Neural cell (in vitro differentiated cells): ENCODE data around the gene PDE2A. TPM values are rescaled to one million over a fixed set of nuclear protein-coding genes. Genes with fewer than 3 reads are reported as not detected.

Experiments
- H2AFZ ChIP-seq: fragments of 200-600, 300-800 bp; sonication (generic), shearing (Covaris generic); 2 replicates; pipeline ENCODE4 v1.6.0; 2014; ENCODE audit warnings: low read depth, mild to moderate bottlenecking, antibody characterized with exemption, low read length, moderate library complexity
- H3F3A ChIP-seq: fragments of 200-600 bp; shearing (Covaris generic); 2 replicates; pipeline ENCODE4 v1.6.1; 2016; ENCODE audit warnings: mild to moderate bottlenecking, moderate library complexity, mixed read lengths, antibody characterized with exemption, low read length; ENCODE audit not compliant: insufficient read depth, poor library complexity, severe bottlenecking
- H3K27ac ChIP-seq: fragments of 200-600, 300-800 bp; sonication (generic), shearing (Covaris generic); 2 replicates; pipeline ENCODE4 v1.5.1; 2014; ENCODE audit warnings: mild to moderate bottlenecking, low read length, moderate library complexity
- H3K27me3 ChIP-seq: fragments of 300-800, 200-600 bp; sonication (generic), shearing (Covaris generic); 2 replicates; pipeline ENCODE4 v1.6.0; 2014; ENCODE audit warnings: mild to moderate bottlenecking, low read depth, low read length, moderate library complexity; ENCODE audit not compliant: insufficient read depth
- H3K36me3 ChIP-seq: fragments of 300-800, 200-600 bp; sonication (generic), shearing (Covaris generic); 2 replicates; pipeline ENCODE4 v1.5.1; 2014; ENCODE audit warnings: mild to moderate bottlenecking, antibody characterized with exemption, low read length, moderate library complexity; ENCODE audit not compliant: insufficient read depth
- H3K4me2 ChIP-seq: fragments of 300-800, 200-600 bp; sonication (generic), shearing (Covaris generic); 2 replicates; pipeline ENCODE4 v1.6.0; 2014; ENCODE audit warnings: mild to moderate bottlenecking, low read length
- H3K4me3 ChIP-seq: fragments of 300-800, 200-600 bp; sonication (generic), shearing (Covaris generic); 2 replicates; pipeline ENCODE4 v1.5.1; 2014; ENCODE audit warnings: mild to moderate bottlenecking, low read length, moderate library complexity
- H3K79me2 ChIP-seq: fragments of 200-600 bp; shearing (Covaris generic); replicated peaks from 2 replicates; pipeline ENCODE4 v1.6.0; 2014; ENCODE audit warnings: mild to moderate bottlenecking, low read length, moderate library complexity; ENCODE audit not compliant: insufficient read depth
- H3K9ac ChIP-seq: fragments of 300-800, 200-600 bp; sonication (generic), shearing (Covaris generic); 2 replicates; pipeline ENCODE4 v1.6.1; 2016; ENCODE audit warnings: mild to moderate bottlenecking, low read length, mixed read lengths
- H3K9me2 ChIP-seq: fragments of 200-600 bp; shearing (Covaris generic); 2 replicates; pipeline ENCODE4 v1.6.1; 2016; ENCODE audit warnings: mild to moderate bottlenecking, low read length, mixed read lengths; ENCODE audit not compliant: insufficient read depth
- H3K9me3 ChIP-seq: fragments of 200-600, 300-800 bp; sonication (generic), shearing (Covaris generic); 2 replicates; pipeline ENCODE4 v1.6.1; 2016; ENCODE audit warnings: mild to moderate bottlenecking, mixed run types, low read length, moderate library complexity, mixed read lengths
- H4K20me1 ChIP-seq: fragments of 200-600 bp; shearing (Covaris generic); 2 replicates; pipeline ENCODE4 v1.6.1; 2016; ENCODE audit warnings: mild to moderate bottlenecking, mixed run types; ENCODE audit not compliant: insufficient read depth
- EP300 ChIP-seq: fragments of 450-650 bp; conservative IDR thresholded peaks from 2 replicates; pipeline ENCODE4 v1.6.1; 2014; ENCODE audit warnings: antibody characterized with exemption, mild to moderate bottlenecking, moderate library complexity; ENCODE audit not compliant: poor library complexity, severe bottlenecking
- EZH2 ChIP-seq: fragments of 200-600, 300-800 bp; shearing (Covaris generic), sonication (generic); IDR thresholded peaks from 2 replicates; pipeline ENCODE4 v1.6.1; 2014; ENCODE audit warnings: antibody characterized with exemption, low read length, borderline replicate concordance, mild to moderate bottlenecking; ENCODE audit not compliant: insufficient read depth, poor library complexity, severe bottlenecking
- MXI1 ChIP-seq: fragments of 450-650 bp; conservative IDR thresholded peaks from 2 replicates; pipeline ENCODE4 v1.6.1; 2014; ENCODE audit warnings: antibody characterized with exemption, mild to moderate bottlenecking; ENCODE audit not compliant: poor library complexity, severe bottlenecking
- POLR2AphosphoS5 ChIP-seq: IDR thresholded peaks from 2 replicates; pipeline ENCODE4 v1.6.1; 2012
- RAD21 ChIP-seq: fragments of 450-650 bp; conservative IDR thresholded peaks from 2 replicates; pipeline ENCODE4 v1.6.1; 2014; ENCODE audit warnings: antibody characterized with exemption, mild to moderate bottlenecking, moderate library complexity
- SMC3 ChIP-seq: fragments of 450-650 bp; conservative IDR thresholded peaks from 2 replicates; pipeline ENCODE4 v1.6.1; 2014; ENCODE audit warnings: antibody characterized with exemption, mild to moderate bottlenecking, moderate library complexity; ENCODE audit not compliant: poor library complexity
- TAF1 ChIP-seq: IDR thresholded peaks from 2 replicates; pipeline ENCODE4 v1.6.1; 2012; ENCODE audit warnings: low read depth
- polyA plus RNA-seq: library from polyadenylated mRNA; depleted of rRNA; stranded (reverse); fragments of >200 nt; gene quantifications from 2 replicates; pipeline ENCODE4 v1.2.3, GENCODE V29; 2014
- TF ChIP-seq, protein P1 (sequence below): IDR thresholded peaks from 2 replicates; pipeline ENCODE4 v1.6.1; 2012; ENCODE audit warnings: borderline replicate concordance
- TF ChIP-seq, protein P2 (sequence below): fragments of 450-650 bp; IDR thresholded peaks from 2 replicates; pipeline ENCODE4 v1.5.1; 2014; ENCODE audit warnings: antibody characterized with exemption, mild to moderate bottlenecking, moderate library complexity; ENCODE audit not compliant: poor library complexity, severe bottlenecking

Gene PDE2A
- polyA plus RNA-seq, 1 donor from 2014 or later: 11.6 TPM

DNA sequence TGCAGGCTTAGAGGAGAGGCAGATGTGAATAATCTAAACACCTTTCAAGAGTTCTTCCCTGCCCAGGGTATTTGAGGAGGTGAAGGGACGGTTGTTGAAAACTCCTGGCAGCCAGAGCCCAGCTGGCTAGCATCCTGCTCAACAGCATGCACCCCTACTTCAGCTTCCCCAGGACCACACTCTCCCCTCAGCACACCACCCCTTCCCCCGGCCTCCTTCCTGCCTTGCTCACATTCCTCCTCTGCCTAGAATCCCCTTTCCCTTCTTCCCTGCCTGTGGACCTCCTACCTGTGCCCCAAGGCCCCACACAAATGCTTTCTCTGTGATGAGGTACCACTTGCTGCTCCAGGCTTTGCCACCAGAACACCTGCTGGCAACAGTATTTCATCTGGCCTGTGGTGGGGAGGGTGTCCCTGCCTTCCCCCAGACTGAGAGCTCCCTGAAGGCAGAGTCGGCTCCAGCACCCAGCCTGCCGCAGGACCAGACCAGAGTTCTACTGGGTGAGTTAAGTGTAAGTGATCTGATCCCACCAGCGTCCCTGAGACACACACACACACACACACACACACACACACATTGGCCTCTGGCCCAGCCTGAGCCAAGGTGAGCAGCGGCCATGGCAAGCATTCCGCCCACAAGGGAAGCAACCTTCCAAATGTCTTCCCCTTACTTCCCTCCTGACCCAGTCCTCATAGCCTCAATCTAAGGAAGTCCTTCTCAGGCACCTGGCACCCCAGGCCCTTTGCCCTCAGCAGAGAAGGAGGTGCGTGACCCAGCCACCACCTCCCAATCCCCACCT is 79.5 kb downstream of the PDE2A start:
- H3F3A ChIP-seq: no peaks in the 10 kb centered on the region
- H3K9ac ChIP-seq: no peak overlapping the region
- no peaks in the 10 kb centered on the region for H3K9me2 ChIP-seq
- H4K20me1 ChIP-seq: no peaks in the 10 kb centered on the region
- peaks cover 22% of the 10 kb centered on the region for H3K27me3 ChIP-seq
- H3K4me3 ChIP-seq: no peak overlapping the region
- no peak overlapping the region for H3K4me2 ChIP-seq
- no peaks in the 10 kb centered on the region for H3K9me3 ChIP-seq
- H3K36me3 ChIP-seq: no peaks in the 10 kb centered on the region
- no peak overlapping the region for H2AFZ ChIP-seq
- H3K27ac ChIP-seq: no peak overlapping the region
- TF ChIP-seq TAF1 (no peak), MXI1 (no peak), RAD21 (no peak)
- H3K79me2 ChIP-seq: no peaks in the 10 kb centered on the region

DNA sequence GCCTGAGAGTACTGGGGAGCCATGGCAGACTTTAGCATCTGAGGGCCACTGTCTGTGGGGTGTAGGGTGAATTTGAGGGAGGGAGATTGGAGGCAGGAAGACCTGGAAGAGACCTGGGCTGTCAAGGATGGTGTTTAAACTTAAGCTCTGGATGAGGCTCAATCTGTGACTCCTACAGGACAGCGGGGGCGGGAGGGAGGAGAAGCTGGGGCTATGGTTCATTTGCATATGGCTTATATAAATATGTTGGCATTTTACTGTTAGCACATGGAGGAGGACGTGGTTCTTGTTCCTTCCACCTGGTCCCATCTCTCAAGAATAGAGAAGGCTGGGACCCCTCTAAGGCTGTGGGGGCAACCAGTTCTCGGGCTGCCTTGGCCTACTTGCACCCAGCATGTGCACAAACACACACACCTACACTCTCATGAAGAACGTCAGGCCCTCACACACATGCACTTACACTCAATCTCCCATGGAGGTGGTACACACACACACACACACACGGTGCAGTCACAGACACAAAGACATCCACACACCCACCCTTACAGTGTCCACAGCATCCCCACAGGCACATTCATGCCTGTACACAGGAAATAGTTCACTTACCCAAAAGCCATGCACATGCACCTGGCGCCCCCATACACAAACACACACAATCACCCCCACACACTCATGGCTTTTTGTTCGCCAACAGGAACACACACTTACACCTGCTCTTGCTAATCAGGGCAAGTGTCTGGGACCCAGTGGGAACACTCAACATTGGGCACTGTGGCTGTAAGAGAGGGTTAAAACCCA is 81.3 kb downstream of the PDE2A start:
- Histone ChIP-seq H3K27ac (no peak overlapping the region), H3K79me2 (no peaks in the 10 kb centered on the region), H3K4me3 (no peak overlapping the region), H4K20me1 (no peaks in the 10 kb centered on the region), H3F3A (no peaks in the 10 kb centered on the region), H3K36me3 (no peaks in the 10 kb centered on the region), H3K4me2 (no peak overlapping the region), H2AFZ (no peak overlapping the region), H3K9me2 (no peaks in the 10 kb centered on the region), H3K9me3 (no peaks in the 10 kb centered on the region), H3K9ac (no peak overlapping the region), H3K27me3 (peaks cover 37% of the 10 kb centered on the region)
- TF ChIP-seq, protein P1, sequence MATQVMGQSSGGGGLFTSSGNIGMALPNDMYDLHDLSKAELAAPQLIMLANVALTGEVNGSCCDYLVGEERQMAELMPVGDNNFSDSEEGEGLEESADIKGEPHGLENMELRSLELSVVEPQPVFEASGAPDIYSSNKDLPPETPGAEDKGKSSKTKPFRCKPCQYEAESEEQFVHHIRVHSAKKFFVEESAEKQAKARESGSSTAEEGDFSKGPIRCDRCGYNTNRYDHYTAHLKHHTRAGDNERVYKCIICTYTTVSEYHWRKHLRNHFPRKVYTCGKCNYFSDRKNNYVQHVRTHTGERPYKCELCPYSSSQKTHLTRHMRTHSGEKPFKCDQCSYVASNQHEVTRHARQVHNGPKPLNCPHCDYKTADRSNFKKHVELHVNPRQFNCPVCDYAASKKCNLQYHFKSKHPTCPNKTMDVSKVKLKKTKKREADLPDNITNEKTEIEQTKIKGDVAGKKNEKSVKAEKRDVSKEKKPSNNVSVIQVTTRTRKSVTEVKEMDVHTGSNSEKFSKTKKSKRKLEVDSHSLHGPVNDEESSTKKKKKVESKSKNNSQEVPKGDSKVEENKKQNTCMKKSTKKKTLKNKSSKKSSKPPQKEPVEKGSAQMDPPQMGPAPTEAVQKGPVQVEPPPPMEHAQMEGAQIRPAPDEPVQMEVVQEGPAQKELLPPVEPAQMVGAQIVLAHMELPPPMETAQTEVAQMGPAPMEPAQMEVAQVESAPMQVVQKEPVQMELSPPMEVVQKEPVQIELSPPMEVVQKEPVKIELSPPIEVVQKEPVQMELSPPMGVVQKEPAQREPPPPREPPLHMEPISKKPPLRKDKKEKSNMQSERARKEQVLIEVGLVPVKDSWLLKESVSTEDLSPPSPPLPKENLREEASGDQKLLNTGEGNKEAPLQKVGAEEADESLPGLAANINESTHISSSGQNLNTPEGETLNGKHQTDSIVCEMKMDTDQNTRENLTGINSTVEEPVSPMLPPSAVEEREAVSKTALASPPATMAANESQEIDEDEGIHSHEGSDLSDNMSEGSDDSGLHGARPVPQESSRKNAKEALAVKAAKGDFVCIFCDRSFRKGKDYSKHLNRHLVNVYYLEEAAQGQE: no peak
- no peak for TF ChIP-seq EP300
- no peak for TF ChIP-seq MXI1
- TF ChIP-seq EZH2: no peak
- TF ChIP-seq RAD21: no peak
- TF ChIP-seq POLR2AphosphoS5: no peak
- TF ChIP-seq, protein P2, sequence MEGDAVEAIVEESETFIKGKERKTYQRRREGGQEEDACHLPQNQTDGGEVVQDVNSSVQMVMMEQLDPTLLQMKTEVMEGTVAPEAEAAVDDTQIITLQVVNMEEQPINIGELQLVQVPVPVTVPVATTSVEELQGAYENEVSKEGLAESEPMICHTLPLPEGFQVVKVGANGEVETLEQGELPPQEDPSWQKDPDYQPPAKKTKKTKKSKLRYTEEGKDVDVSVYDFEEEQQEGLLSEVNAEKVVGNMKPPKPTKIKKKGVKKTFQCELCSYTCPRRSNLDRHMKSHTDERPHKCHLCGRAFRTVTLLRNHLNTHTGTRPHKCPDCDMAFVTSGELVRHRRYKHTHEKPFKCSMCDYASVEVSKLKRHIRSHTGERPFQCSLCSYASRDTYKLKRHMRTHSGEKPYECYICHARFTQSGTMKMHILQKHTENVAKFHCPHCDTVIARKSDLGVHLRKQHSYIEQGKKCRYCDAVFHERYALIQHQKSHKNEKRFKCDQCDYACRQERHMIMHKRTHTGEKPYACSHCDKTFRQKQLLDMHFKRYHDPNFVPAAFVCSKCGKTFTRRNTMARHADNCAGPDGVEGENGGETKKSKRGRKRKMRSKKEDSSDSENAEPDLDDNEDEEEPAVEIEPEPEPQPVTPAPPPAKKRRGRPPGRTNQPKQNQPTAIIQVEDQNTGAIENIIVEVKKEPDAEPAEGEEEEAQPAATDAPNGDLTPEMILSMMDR: no peak
- no peak for TF ChIP-seq SMC3
- TF ChIP-seq TAF1: no peak
